ENCODE measurements around the gene HSPB2. TPM values are rescaled to one million over a fixed set of nuclear protein-coding genes. Genes with fewer than 3 reads are reported as not detected.

The HSPB2 gene
- total RNA-seq, 1 experiment from 2014 or later: not detected

DNA sequence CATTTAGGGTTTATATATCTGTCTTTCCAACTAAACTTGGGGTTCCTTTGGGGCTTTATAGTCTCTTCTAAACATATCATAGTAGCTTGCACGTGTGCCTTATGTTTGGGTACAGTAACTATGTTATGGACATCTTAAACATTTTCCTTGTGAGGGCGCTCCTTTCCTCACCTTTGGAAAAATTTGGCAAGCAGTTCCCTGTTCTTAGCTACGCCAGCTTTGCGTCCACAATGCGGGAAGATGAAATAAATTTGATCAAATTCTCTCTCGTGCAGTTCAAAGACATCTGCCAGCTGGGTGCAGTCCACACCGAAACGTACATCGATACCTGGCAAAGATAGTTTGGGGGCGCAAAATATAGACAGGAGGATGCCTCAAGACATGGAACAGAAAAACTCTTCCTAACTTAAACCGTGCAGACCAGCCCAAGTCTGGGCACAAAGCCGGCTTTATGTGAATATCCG is 34.1 kb upstream of the HSPB2 start:
- CTCF ChIA-PET: interaction anchor here (1.2 kb wide), 1 partner anchor 104 kb away, joined by 4 read pairs; no protein-coding TSS in a partner anchor
- POLR2A ChIA-PET: no interaction called here
- H3K36me3 ChIP-seq (ENCODE audit: control insufficient read depth in 1 of 2, insufficient read depth in 2 of 2, low read length in 2 of 2): peaks cover 0 to 9% of the 10 kb centered on the region in 2 experiments; a peak in 1 of 4 replicates

More for the DNA sequence above, 34.1 kb upstream of the HSPB2 start:
- Histone ChIP-seq H3K27me3 (ENCODE audit: insufficient read depth, low read length) (no peaks in the 10 kb centered on the region), H3K27ac (ENCODE audit: low read depth, low read length) (peak overlapping the region; percentile 65), H3K9ac (ENCODE audit: low read length) (peak overlapping the region; percentile 86), H3K9me2 (ENCODE audit: insufficient read depth) (no peaks in the 10 kb centered on the region), H3K4me3 (replicated peaks in 1 of 2; ENCODE audit: low read depth in 1 of 2, low read length in 2 of 2) (peak overlapping the region; percentile 83 to 91), H2AFZ (ENCODE audit: low read depth, low read length, poor library complexity, severe bottlenecking) (peak overlapping the region; percentile 88), H3K4me2 (ENCODE audit: low read length) (peak overlapping the region; percentile 90), H3K4me1 (ENCODE audit: control insufficient read depth in 1 of 2, insufficient read depth in 2 of 2, low read length in 2 of 2) (peaks cover 3 to 15% of the 10 kb centered on the region in 2 experiments; a peak in 3 of 4 replicates), H3K79me2 (ENCODE audit: insufficient read depth, low read length) (0 out of 2 replicates have a peak, but pooled peaks cover 4% of the 10 kb centered on the region), H4K20me1 (ENCODE audit: insufficient read depth) (no peaks in the 10 kb centered on the region), H3K9me3 (ENCODE audit: control insufficient read depth in 1 of 2, insufficient read depth in 1 of 2, low read depth in 1 of 2, low read length in 2 of 2) (no peaks in the 10 kb centered on the region)
- peak; percentile 21 for ATAC-seq
- TSS peak; percentile 80 for BruUV-seq (replicated peaks)
- TF ChIP-seq, protein P1, sequence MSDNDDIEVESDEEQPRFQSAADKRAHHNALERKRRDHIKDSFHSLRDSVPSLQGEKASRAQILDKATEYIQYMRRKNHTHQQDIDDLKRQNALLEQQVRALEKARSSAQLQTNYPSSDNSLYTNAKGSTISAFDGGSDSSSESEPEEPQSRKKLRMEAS (IDR thresholded peaks at IDR 0.05): 0 out of 2 replicates have a peak, but pooled peaks have one; percentile 82
- TF ChIP-seq, protein P2, sequence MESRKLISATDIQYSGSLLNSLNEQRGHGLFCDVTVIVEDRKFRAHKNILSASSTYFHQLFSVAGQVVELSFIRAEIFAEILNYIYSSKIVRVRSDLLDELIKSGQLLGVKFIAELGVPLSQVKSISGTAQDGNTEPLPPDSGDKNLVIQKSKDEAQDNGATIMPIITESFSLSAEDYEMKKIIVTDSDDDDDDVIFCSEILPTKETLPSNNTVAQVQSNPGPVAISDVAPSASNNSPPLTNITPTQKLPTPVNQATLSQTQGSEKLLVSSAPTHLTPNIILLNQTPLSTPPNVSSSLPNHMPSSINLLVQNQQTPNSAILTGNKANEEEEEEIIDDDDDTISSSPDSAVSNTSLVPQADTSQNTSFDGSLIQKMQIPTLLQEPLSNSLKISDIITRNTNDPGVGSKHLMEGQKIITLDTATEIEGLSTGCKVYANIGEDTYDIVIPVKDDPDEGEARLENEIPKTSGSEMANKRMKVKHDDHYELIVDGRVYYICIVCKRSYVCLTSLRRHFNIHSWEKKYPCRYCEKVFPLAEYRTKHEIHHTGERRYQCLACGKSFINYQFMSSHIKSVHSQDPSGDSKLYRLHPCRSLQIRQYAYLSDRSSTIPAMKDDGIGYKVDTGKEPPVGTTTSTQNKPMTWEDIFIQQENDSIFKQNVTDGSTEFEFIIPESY (IDR thresholded peaks at IDR 0.05; ENCODE audit: extremely low read depth, insufficient replicate concordance, low read length): no peak
- TF ChIP-seq, protein P3, sequence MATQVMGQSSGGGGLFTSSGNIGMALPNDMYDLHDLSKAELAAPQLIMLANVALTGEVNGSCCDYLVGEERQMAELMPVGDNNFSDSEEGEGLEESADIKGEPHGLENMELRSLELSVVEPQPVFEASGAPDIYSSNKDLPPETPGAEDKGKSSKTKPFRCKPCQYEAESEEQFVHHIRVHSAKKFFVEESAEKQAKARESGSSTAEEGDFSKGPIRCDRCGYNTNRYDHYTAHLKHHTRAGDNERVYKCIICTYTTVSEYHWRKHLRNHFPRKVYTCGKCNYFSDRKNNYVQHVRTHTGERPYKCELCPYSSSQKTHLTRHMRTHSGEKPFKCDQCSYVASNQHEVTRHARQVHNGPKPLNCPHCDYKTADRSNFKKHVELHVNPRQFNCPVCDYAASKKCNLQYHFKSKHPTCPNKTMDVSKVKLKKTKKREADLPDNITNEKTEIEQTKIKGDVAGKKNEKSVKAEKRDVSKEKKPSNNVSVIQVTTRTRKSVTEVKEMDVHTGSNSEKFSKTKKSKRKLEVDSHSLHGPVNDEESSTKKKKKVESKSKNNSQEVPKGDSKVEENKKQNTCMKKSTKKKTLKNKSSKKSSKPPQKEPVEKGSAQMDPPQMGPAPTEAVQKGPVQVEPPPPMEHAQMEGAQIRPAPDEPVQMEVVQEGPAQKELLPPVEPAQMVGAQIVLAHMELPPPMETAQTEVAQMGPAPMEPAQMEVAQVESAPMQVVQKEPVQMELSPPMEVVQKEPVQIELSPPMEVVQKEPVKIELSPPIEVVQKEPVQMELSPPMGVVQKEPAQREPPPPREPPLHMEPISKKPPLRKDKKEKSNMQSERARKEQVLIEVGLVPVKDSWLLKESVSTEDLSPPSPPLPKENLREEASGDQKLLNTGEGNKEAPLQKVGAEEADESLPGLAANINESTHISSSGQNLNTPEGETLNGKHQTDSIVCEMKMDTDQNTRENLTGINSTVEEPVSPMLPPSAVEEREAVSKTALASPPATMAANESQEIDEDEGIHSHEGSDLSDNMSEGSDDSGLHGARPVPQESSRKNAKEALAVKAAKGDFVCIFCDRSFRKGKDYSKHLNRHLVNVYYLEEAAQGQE (IDR thresholded peaks at IDR 0.05; ENCODE audit: low read depth): no peak
- peak; percentile 12; the same call in 1 of the 2 replicates for TF ChIP-seq JUND (IDR thresholded peaks at IDR 0.05)
- peak; percentile 3 for DNase-seq (ENCODE audit: low read depth, low spot score)
- RAD21 ChIA-PET (ENCODE audit: low non-redundant PET in 1 of 2, low total read pairs in 2 of 2, uncharacterized antibody in 2 of 2, unreplicated experiment in 2 of 2): no interaction called here
- intact Hi-C loops (cut with micrococcal nuclease): loop anchor here (2.0 to 5.0 kb wide), 2 partner anchors 208 to 284 kb away; partner anchors contain the start of genes IL18, SDHD and TIMM8B
